Activated CD4-positive, alpha-beta T cell treated with anti-CD3 and anti-CD28 coated beads, Interleukin-2, amount 50 U/mL, for 16 hours (primary cell): ENCODE data around the gene HMBS.
A peak's percentile ranks its signal among the peaks of the same experiment; 100 is the strongest.

Experiments used
- DNase-seq: peaks from one replicate; pipeline ENCODE4 v3.0.0-alpha.2; 2020

Gene HMBS

DNA sequence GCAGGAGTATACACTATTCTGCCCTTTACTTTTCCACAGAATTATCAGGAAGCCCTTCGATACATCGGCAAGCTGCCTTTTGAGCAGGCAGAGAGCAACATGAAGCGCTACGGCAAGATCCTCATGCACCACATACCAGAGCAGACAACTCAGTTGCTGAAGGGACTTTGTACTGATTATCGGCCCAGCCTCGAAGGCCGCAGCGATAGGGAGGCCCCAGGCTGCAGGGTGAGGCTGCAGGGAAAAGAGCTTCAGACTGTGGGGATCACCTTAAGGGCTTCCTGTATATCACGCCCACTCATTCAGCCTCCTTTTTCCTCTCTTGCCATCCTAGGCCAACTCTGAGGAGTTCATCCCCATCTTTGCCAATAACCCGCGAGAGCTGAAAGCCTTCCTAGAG is 6.8 kb upstream of the HMBS start:
- no peak for DNase-seq

DNA sequence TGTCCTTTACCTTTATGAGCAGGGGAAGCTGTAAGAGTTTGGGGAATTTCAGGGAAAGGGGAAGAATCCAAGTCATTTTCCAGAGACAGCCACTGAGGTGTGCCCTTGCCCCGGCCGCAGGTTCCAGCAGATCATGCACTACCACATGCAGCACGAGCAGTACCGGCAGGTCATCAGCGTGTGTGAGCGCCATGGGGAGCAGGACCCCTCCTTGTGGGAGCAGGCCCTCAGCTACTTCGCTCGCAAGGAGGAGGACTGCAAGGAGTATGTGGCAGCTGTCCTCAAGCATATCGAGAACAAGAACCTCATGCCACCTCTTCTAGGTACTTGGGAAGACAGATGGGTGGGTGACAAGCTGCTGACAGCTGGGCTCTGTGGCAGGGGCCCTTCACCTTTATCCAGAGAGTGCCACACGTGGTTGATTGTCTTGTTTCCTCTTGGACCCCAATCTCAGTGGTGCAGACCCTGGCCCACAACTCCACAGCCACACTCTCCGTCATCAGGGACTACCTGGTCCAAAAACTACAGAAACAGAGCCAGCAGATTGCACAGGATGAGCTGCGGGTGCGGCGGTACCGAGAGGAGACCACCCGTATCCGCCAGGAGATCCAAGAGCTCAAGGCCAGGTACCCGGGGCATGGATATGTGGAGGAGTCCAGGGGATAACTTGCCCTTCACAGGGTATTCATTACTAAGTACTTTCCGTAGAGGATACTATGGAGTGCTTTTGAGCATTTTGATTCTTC is 5.8 kb upstream of the HMBS start:
- DNase-seq: no peak

DNA sequence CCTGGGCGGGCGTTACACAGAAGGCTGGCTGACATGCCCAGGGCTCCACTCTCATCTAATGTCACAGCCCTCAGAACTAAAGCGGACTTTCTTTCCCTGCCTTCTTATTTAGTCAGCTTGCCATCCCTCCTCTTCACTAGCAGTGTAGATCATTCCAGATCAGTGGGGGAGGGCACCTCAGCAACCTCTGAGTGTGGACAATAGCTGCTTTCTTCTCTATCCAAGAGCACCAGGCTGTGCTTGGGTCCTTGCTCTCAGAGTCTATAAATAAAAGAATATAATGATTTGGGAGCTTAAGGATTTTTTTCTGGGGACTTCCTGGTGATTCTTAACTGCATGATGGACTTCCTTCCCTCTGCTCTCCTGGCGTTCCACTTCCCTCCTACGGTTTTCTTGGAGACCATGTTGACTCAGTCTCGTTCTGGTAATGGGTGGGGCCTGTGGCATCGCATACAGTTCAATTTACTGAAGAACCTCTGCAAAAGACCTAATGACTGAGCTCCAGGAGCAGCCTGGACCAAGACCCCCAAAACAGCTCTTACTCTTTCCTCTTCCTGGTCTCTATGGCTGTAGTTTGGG is 2.9 kb upstream of the HMBS start:
- DNase-seq: no peak

DNA sequence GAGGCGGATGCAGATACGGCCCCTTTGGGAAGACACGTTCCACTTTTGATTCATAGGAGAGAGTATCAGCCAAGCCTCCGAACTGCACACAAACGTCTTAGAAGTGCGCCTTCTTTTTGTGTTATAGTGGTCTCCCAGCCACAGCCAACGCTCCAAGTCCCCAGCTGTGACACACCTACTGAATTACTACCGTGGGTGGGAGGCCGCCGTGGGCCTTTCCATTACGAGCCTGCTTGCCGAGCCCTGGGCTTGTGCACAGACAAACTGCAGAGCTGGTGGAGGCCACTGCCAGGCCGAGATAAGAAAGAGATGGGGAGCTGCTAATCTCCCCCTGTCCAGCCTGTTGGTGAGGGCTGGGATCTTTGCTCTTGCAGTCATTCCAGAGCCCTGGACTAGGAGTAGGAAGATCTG is 761 bp downstream of the HMBS start:
- no peak for DNase-seq

DNA sequence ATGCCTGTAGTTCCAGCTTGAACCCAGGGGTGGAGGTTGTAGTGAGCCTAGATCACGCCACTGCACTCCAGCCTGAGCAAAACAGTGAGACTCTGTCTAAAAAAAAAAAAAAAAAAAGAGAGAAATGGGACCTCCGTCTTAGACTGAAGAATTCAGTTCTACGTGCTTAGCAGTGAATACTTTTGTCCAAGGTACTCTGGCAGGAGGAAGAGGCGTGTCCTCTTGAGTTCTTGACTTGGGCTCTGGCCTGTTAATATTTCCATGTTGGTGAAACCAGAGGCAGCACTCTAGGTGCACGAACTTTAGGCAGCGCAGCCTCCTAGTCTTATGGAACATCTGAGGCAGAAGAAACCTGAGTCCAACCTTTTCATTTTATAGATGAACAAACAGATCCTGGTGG is 2.4 kb downstream of the HMBS start:
- no peak for DNase-seq

DNA sequence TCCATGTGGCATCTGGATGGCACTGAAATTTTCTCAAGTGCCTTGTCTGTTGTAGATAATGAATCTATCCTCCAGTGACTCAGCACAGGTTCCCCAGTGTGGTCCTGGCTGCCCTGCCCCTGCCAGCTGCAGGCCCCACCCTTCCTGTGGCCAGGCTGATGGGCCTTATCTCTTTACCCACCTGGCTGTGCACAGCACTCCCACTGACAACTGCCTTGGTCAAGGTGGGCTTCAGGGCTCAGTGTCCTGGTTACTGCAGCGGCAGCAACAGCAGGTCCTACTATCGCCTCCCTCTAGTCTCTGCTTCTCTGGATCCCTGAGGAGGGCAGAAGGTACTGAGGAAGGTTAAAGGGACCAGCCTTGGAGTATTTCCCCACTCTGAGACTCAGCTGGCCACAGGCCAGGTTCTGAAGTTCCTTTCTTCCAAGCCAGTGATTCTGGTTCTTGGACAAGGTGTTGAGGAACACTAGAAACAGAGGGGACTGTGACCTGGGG is 3.1 kb downstream of the HMBS start:
- no peak for DNase-seq

DNA sequence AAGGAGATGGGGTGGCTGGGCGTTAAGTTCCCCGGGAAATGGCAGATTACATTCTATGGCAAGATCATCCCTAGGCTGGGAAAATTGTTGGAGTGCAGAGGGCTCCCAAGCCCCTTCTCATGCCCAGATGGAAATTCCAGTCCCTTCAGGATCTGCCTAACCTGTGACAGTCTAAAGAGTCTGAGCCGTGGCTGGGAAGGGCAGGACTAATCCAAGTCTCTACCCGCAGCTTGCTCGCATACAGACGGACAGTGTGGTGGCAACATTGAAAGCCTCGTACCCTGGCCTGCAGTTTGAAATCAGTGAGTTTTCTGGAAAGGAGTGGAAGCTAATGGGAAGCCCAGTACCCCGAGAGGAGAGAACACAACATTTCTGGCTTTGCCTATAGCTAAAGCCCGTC is 3.7 kb downstream of the HMBS start:
- no peak for DNase-seq

DNA sequence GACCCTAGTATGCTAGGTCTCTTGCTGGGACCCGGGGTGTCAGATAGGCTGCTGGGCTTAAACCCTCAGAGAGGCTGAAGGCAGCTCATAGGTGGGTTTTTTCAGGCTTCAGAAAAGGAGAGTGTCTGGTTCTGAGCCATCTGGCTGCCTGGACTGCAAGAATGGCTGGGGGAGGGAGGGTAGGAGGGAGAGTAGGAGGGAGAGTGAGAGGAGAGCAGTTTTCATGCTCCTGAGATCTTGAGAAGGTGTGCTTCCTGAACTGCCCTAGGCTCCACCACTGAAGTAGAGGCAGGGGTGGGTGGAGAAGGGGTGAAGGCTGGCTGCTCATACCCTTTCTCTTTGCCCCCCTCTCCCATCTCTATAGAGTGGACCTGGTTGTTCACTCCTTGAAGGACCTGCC is 4.6 kb downstream of the HMBS start:
- DNase-seq: no peak

DNA sequence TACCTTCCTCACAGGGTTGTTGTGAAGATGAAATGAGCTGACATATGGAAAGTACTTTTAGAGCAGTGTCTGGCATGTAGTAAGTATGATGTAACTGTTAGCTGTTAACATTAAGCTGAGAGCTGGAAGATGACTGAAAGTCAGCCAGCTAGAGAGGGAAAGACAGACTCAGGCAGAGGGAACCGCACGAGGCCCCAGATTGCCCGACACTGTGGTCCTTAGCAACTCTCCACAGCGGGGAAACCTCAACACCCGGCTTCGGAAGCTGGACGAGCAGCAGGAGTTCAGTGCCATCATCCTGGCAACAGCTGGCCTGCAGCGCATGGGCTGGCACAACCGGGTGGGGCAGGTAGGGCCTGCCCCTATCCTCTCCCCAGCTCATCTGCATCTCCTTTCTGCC is 6.5 kb downstream of the HMBS start:
- DNase-seq: no peak

DNA sequence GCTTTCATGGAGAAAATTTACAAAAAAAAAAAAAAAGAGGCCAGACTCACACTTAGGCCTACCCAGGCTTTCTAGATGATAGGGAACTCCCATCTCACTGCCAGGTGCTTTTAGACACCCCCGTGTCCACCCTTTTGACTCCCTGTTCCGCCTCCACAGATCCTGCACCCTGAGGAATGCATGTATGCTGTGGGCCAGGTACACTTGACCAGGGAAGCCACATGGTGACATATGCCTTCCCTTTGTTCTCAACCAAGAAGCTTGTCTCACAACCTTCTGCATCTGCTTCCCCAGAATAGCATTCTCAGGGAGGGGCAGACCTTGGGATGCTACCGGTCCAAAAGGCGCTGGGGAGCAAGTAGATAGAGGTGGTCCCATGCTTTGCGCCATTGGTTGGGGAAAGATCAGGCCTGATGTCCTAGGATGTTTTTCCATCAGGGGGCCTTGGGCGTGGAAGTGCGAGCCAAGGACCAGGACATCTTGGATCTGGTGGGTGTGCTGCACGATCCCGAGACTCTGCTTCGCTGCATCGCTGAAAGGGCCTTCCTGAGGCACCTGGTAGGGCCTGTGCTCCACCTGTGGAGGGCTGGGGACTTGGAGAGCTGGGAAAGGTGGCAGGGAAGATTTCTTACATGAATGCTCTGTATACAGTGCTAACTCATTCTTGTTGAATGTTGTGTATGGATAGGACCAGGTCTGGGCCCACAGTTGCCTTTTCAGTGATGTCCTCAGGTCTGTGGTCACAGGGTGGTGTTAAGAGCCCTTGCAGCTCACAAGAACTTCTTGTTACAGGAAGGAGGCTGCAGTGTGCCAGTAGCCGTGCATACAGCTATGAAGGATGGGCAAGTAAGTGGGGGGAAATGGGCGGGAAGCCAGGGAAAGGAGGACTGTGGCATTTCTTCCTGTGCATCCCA is 7.5 kb downstream of the HMBS start:
- DNase-seq: peak; percentile 38

DNA sequence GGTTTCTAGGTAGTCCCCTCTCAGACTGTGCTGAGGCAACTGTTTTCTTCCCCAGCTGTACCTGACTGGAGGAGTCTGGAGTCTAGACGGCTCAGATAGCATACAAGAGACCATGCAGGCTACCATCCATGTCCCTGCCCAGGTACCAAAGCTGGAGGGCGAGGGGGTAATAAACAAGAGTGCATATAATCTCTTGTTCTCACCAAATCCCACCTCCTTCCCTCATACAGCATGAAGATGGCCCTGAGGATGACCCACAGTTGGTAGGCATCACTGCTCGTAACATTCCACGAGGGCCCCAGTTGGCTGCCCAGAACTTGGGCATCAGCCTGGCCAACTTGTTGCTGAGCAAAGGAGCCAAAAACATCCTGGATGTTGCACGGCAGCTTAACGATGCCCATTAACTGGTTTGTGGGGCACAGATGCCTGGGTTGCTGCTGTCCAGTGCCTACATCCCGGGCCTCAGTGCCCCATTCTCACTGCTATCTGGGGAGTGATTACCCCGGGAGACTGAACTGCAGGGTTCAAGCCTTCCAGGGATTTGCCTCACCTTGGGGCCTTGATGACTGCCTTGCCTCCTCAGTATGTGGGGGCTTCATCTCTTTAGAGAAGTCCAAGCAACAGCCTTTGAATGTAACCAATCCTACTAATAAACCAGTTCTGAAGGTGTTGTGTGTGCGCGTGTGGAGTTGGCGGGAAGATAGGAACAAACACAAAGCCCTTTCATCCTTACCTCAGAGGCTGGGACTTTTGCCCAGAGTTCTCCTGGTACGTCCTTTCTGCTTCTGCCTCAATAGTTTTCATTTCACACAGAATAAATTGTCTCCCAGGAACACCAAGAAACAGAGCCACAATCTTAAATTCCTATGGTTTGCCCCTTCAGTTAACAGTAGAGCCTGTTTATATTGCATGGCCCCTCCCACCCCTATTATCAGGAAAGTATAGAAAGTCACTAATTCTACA is 8.5 kb downstream of the HMBS start:
- DNase-seq: no peak

DNA sequence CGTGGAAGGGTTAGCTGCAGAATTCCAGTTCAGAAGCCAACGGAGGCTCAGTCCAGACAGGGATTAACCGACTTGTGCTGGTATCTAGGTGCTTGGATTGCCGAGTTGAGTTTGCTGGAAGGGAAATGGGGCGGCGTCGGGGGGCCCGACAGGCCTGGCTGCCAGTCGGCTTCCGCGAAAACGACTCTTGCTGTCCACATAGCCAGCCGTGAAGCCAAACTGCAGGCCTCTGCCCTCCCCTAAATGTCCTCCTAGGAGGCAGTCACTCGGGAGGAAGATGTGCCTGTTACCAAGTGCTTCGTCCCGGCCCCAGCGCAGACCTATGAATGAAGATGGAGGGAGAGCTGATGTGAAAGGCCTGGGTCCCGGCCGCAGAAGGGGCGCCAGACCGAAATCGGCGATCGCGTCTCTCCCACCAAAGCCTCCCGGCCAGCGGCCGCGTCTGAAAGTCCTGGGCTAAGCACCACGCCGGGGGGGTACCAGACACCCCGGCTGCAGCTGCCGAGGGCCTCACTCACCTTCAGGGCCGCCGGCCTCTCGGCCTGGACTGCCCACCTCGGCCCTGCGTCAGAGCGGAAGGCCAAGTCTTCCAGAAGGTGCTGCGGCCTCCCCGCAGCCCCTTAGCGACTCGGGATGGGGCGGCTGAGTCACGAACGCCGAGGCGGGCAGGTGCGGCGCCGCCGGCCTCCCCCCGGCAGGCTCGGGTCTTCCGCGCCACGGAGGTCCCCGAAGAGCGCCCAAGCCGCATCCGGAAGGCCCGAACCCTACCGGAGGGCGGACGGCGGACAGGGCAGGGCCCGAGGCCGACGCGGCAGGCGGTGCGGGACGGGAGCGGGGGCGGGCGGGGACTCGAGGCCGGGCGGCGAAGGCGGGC is 9.5 kb downstream of the HMBS start:
- DNase-seq: peak; percentile 44

DNA sequence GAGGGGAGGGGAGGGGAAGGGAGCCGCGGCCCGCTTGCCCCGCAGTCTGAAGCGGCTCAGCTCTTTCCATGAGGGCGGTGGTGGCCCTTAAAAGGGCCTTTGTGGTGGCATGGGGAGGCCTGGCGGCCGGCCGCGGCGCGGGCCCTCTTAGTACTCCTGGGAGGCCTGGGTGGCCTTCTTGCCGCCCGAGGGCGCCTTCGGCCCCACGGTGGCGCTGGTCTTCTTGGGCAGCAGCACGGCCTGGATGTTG is 10.1 kb downstream of the HMBS start:
- DNase-seq: peak; percentile 73

DNA sequence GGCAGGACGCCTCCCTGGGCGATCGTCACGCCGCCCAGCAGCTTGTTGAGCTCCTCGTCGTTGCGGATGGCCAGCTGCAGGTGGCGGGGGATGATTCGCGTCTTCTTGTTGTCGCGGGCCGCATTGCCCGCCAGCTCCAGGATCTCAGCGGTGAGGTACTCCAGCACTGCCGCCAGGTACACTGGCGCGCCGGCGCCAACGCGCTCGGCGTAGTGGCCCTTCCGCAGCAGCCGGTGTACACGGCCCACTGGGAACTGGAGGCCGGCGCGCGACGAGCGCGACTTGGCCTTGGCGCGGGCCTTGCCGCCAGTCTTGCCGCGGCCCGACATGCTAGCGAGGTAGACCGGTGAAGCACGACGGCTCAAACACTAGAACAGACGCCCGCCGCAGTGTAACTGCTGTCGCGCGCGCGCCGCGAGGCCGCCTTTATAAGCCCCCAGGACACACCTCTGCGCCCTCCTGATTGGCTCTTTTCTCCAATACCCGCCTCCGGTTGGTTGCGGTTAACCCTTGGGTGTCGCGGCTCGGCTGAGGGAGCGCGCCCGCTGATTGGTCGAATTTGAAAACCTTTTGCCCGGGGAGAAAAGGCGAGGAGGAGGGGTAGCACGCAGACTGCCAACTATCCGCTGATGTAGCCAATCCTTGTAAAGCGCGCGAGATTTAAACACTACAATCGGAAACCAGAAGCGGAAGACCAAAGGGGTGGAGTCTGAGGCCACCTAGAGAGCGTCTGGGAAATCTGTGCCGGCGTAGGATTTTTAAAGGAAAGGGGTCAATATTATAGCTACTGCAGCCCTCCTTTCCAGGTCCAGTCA is 10.6 kb downstream of the HMBS start:
- DNase-seq: peak; percentile 100

DNA sequence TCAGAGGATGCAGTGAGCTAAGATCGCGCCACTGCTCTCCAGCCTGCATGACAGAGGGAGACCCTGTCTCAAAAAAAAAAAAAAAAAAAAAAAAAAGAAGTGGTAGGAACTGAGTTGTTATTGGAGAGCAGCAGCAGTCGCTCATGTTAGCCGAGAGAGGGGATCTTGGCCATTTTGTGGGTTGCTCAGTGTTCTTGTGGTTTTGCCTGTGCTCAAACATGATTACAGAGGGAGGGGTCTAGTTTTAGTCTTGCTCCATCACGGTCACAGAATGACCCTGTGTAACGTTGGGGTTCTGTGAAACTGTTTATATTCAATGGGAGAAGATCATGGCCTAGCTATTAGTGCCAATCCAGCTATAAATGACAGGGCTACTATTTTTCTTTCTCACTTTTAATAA is 15.0 kb downstream of the HMBS start:
- DNase-seq: no peak

DNA sequence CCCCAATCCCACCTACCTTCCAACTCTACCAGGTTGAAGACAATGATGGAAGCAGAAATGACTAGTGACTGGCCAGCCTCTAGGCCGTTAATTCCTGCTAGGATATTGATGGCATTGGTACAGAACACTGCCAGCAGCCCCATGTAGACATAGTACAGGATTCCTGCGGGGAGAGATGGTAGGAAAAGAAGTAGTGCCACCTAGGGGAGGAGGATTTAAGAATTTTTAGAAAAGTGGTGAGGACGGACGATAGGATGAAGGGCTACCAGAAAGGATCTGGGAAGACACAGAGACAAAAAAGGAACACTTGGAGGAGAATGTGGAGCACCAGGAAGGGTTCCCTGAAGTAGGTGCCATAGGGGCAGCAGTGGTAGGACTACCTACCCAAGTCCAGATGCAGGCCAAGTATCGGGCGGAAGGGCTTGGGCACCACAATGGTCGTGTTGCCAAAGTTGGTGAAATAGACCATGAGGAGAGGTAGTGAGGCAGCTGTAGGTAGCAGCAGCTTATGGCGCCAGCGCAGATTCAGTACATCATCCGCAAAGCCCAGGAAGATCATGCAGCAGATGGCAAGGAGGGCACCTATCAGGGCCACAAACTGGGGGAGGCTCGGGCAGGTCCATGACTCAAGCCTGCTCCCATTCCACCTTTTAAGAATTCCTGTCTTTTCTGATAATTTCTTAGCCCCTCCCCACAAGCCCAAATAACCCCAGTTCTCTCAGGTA is 15.7 kb downstream of the HMBS start:
- DNase-seq: no peak

DNA sequence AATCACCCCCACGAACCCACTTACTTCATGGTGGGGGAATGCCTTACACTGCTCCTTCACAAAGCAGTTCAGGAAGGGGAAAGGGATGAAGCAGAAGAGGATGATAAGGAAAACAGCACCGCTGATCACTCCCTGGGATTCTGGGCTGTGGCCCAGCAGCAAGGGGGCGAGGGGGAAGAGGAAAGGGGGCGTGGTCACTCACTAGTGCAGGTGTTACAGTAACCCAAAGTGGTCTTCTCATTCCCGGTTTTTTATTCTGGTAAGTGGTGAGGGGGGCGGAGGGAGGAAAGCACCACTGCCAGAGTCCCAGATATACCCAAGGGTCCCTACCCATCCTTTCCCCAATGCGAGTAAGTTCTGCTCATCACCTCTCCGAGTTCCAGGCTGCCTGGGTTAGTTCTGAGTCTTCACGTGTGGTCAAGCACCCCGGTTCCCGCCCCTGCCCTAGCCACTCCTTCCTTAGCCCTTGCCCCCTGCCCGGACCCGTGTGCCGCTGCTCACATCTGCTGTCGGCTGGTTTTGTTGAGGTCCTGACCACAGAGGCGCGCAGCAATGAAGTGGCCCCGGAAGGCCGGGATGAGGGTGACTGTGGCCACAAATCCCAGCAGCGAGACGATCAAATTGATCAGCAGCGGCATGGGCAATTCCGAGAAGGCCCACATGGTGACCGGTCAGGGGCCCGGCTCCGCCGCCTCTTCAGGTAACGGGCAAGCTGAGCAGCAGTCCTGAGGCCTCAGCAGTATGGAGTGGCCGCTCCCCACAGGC is 16.5 kb downstream of the HMBS start:
- peak; percentile 61 for DNase-seq

DNA sequence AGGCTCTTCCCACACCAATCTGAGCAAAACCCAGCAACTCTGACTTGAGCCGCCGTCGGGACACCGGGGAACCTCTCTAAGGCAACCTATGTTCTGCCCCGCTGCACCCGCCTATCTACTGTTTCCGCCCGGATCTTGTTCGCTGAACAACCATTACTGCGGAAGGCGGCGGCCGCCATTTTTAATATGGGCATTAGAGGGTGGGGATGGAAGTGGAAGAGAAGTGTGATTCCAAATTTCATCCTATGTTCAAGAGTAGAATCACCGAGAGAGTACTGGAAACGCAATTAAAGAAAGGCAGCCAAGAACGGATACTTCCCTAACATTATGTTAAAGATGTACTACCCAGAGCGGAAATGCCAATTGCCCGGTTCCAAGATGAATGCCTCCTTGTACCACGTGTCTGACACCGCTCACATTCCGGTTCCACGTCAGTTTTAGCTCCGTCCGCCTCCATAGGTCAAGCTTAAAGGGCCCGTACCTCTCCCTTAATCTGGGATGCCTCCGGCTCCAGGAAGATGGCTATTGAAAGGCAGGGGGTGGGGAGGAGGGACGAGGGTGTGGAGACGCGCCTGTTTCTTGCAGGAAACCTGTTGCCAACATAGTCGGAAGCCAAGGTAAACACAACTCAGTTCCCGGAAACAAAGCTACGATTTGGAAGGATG is 17.2 kb downstream of the HMBS start, which contains the start of gene DPAGT1:
TSS of gene DPAGT1 (minus strand) at position 95 of the 665 bp plus-strand sequence. CDS start 198 bp downstream, outside the sequence.
- peak; percentile 93 for DNase-seq
